GM12892 (cell line): ENCODE data around the gene COL5A1.

Source experiments
- POLR2A ChIP-seq: IDR thresholded peaks from 2 replicates; pipeline ENCODE4 v1.6.1; 2011; ENCODE audit warnings: low read depth, low read length, control low read depth
- POLR2AphosphoS5 ChIP-seq: IDR thresholded peaks from 2 replicates; pipeline ENCODE4 v1.6.1; 2011; ENCODE audit warnings: low read depth, low read length, control low read depth
- TAF1 ChIP-seq: IDR thresholded peaks from 2 replicates; pipeline ENCODE4 v1.6.1; 2011; ENCODE audit warnings: low read depth, mild to moderate bottlenecking, control low read depth, low read length, borderline replicate concordance

DNA sequence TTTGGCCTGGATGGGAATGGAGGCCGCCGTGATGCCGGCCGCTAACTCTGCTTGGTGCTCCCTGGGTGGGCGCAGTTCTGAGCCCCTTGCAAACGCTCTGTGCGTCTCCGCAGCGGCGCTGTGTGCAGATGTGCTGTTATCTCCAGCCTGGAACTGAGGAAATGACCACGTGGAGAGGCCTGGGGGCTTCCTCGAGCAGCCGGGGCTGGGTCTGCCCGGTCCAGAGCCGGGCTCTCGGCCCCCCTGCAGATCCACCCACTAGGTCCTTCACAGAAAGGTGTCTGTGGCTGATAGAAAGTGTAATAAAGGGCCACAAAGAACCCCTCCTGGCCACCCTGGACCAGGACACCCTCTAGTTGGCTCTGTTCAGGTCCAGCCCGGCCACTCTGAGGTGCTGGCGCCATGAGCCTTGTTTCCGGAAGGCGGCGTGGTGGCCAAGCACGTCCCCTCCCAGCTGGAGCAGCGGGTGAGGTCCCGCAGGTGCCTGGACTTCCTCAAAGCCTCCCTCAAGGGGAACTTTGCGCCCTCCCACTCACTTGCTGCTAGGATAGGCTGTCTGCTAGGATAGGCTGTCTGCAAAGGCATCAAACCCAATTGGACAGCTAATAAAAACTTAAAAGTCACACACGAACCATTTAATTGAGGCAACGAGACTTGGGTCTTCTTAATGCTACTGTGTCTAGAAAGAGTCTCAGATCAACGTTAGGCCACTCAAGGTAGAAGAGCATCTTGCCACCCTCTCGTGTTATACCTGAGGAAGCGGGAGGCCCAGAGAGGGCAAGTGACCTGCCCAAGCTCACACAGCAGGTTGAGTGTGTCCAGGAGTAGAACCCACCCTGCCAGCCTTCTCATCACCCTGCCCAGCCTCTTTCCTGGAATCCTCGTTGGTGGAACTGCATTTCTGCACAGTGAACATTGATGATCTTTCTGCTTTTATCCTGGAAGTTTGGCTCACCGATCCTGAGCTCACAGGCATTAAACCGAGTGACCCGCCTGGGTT, 129.7 kb downstream of the COL5A1 start:
- TF ChIP-seq POLR2AphosphoS5, result no peak
- no peak for TF ChIP-seq POLR2A
- no peak for TF ChIP-seq TAF1
